Renal cortex interstitium (tissue), 15 donors: Measurements from ENCODE around the gene SNAP91. TPM values are rescaled to one million over a fixed set of nuclear protein-coding genes. Genes with fewer than 3 reads are reported as not detected.
"Not testable (repeated sequence)": the region's sequence is repeated elsewhere in the genome, so short reads cannot be mapped to it uniquely, and the experiment has no call there.

Experiments used
- DNase-seq, 11 donors: peaks; one replicate each; pipeline ENCODE4 v3.0.0-alpha.2; 2013; ENCODE audit warnings: low read depth in 9 of 11, low spot score in 4 of 11; ENCODE audit errors: extremely low read depth in 1 of 11
- long read RNA-seq, 16 experiments: transcript quantifications; one replicate each; lab custom pipeline, GENCODE V29; 2026
- polyA plus RNA-seq, 3 donors: library from polyadenylated mRNA; unstranded; fragments of 120-200 nt; gene quantifications; one replicate each; pipeline ENCODE4 v1.2.1, GENCODE V29; 2013; ENCODE audit not compliant: insufficient read length in 3 of 3

The SNAP91 gene
- under 1 TPM; 0.62 to 0.86 (median 0.68) TPM for polyA plus RNA-seq
- long read RNA-seq, donor 1: 0 reads
- long read RNA-seq, donor 2: 0 reads
- long read RNA-seq, donor 3: 0 reads
- long read RNA-seq, donor 4, partial matches to known transcripts: 17 of 17 reads
- long read RNA-seq, donor 4, other reads (novel, unspliced or antisense): 0 of 17 reads
- long read RNA-seq, donor 5: 0 reads
- long read RNA-seq, donor 6: 0 reads
- long read RNA-seq, donor 7: 0 reads
- long read RNA-seq, donor 8: 0 reads
- long read RNA-seq, donor 9: 0 reads
- long read RNA-seq, donor 10, partial matches to known transcripts: 16 of 16 reads
- long read RNA-seq, donor 10, other reads (novel, unspliced or antisense): 0 of 16 reads
- long read RNA-seq, donor 11: 0 reads
- long read RNA-seq, donor 12: 0 reads
- long read RNA-seq, donor 13: 0 reads
- long read RNA-seq, donor 14: 0 reads
- long read RNA-seq, donor 15: 0 reads
- long read RNA-seq, donor 16: 0 reads

GRCh38 chr6:83708970-83709747 is at the start of gene SNAP91:
Gene SNAP91, minus strand, starts transcription at chr6:83709101. Its CDS starts 1,174 bp downstream, at chr6:83707927.
- peak in 2 of 11 donors; percentile 29 to 33 for DNase-seq

DNA sequence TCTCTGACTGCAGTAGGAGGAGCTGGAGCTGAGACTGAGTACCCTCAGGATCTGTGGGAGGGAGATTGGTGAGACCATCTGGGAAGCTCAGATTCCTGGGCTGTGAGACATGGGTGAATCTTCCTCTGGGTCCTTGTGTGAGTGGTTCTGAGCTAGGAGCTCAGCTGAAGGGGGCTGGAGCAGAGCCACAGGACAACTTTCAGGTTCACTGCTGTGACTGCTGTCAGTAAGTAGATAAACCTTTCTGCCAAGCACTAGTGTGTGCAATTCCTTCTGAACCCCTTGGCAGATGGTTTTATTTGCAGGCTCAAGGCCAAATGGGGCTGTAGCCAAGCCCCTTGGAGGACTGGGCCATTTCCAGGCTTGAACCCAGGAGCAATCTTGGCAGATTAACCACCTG is 49.6 kb upstream of the SNAP91 start:
- DNase-seq: no peak

GRCh38 chr6:83757021-83757420 is 48.1 kb upstream of the SNAP91 start:
- no peak for DNase-seq

DNA sequence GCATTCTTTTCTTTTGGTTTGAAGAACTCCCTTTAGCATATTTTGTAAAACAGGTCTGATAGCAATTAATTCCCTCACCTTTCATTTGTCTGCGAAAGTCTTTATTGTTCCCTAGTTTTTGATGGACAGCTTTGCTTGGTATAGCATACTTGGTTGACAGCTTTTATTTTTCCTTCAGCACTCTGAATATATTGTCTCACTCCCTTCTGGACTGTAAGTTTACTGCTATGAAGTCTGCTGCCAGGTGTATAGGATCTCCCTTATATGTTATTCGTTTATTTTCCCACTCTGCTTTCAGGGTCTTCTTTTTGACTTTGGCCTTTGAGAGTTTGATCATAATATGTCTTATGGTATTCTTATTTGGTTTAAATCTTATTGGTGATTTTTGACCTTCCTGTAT is 47.7 kb upstream of the SNAP91 start:
- DNase-seq: no peak

DNA sequence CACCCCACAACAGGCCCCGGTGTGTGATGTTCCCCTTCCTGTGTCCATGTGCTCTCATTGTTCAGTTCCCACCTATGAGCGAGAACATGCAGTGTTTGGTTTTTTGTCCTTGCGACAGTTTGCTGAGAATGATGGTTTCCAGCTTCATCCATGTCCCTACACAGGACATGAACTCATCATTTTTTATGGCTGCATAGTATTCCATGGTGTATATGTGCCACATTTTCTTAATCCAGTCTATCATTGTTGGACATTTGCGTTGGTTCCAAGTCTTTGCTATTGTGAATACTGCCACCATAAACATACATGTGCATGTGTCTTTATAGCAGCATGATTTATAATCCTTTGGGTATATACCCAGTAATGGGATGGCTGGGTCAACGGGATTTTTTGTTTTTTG is 43.5 kb upstream of the SNAP91 start:
- DNase-seq: not testable (repeated sequence)

DNA sequence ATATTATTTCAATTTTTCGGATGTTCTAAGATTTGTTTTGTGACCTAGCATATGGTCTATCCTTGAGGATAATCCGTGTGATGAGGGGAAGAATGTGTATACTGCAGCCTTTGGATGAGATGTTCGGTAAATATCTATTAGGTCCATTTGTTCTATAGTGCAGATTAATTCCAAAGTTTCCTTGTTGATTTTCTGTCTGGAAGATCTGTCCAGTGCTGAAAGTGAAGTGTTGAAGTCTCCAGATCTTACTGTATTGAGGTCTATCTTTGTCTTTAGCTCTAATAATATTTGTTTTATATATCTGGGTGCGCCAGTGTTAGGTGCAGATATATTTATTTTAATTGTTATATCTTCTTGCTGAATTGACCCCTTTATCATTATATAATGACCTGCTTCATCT is 32.2 kb upstream of the SNAP91 start:
- DNase-seq: no peak

DNA sequence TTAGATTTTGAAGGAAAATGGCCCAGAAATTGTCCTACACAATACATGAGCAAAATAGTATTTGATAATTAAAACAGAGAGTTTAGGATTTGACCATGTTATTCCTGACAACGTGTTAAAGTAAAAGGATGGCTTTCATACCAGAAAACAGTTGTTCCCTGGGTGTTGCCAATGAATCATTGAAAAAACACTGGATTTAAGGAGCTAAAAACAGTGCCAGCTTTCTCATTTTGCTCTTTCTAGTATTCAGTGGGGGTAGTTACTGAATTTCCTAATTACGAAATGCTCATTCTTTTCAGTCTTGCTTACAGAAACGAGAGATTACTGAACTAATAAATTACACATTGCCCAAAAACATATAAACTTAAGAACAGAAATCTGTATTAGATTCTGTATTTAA is 26.6 kb upstream of the SNAP91 start:
- no peak for DNase-seq

GRCh38 chr6:83729871-83730270 is 21.0 kb upstream of the SNAP91 start:
- DNase-seq: no peak

DNA sequence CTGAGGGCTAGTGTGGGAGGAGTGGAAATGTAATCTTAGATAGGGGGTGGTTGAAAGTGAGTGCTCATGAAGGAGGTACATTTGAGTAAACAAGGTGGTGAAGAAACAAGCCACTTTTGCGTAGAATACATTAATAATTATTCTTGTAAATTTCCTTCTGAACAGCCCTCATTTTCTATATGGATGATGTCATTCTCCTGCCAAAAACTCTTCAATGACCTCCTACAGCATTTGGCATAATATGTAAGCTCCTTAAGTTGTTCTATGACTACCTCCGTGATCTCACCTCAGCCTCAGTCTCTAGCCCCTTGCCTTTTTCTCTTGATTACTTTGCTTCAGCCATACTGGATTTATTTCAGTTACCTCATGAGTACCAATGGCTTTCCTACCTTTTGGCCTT is 14.0 kb upstream of the SNAP91 start:
- no peak for DNase-seq

- no peak for DNase-seq
Observed at GRCh38 chr6:83717809-83718208, 8.9 kb upstream of the SNAP91 start.

- no peak for DNase-seq
Observed at GRCh38 chr6:83711958-83712357, 3.1 kb upstream of the SNAP91 start.

- DNase-seq: no peak
Observed at GRCh38 chr6:83709748-83710050, 798 bp upstream of the SNAP91 start.

DNA sequence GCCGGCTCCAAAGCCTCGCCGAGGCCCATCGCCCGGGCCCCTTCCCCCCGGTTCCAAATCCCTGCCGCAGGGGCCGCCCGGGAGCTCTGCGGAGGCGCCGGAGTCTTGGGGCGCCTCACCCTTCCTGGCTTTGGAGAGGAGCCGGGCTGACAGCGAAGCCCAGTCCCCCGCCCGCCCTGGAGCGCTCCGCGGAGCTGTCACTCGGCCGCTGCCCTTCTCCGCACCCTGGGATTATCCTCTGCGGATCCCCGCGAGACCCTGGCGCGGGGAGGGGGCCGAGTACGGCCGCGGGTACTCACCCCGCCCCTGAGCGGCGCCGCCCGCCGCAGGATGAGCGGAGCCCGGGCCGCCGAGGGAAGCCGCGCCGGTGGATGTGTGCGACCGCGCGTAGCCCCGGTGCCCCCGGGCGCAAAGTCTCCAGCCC is 343 bp downstream of the SNAP91 start:
- peak in 1 of 11 donors; percentile 7 for DNase-seq

- DNase-seq: peak in 2 of 11 donors; percentile 2 to 10
Observed at GRCh38 chr6:83707829-83708545, 914 bp downstream of the SNAP91 start.

DNA sequence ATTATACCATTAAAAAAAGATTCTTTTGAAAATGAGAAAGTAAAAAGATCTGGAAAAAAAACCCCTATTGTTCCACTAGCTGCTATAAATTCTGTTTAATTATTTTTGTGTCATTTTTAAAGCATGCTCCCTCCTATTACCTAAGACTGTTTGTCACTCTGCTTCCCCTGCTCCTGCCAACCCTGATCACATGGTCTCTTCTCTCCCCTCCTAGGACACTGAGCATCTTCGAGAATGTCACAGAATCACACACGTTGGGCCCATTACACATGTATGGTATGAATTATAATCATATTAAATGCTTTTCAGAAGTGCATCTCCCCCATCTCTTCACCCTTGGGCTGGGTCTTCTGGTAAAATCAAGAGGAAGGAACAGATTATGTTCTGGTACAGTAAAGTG is 6.2 kb downstream of the SNAP91 start:
- DNase-seq: no peak

- no peak for DNase-seq
Observed at GRCh38 chr6:83702077-83702476, 6.8 kb downstream of the SNAP91 start.

DNA sequence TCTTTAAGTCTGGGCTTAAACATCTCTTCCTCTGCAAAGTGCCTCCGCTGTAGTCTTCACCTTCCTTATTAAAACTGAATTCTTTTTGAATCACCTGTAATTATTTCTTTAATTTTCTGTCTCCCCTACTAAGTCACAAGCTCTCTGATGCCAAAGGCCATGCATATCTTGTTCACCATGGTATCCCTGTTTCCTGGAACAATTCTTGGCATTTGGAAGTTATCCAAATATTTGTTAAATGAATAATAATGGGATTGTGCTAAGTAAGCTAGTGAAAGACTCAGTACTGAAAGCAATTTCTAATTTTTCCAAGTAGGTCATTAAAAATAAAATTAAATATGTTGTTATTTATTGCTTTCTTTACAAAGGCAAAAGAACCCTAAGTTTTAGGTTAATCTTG is 12.2 kb downstream of the SNAP91 start:
- DNase-seq: no peak

DNA sequence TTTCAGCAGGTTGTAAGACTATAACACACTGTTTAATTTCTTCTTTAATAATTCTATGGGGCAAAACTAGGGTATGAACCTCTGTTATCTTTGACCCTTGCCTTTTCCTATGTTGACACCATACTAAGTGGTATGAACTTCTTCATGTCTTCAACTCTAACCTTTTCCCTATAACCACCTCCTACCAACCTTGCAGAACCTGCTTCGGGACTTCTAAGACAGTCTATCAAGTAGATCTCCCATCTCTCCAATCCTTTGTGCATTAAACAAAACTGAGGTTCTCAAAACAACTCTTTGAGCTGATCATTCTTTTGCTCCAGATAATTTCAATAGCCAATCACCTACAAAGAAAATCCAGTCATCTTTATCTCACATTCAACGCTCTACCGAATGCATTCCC is 23.4 kb downstream of the SNAP91 start:
- DNase-seq: no peak

GRCh38 chr6:83677791-83678190 is 31.1 kb downstream of the SNAP91 start:
- no peak for DNase-seq

GRCh38 chr6:83637953-83638352 is 70.9 kb downstream of the SNAP91 start:
- DNase-seq: no peak
